Endodermal cell (in vitro differentiated cells): ENCODE results near the gene VWA3B. TPM values are rescaled to one million over a fixed set of nuclear protein-coding genes. Genes with fewer than 3 reads are reported as not detected.

Source experiments
- DNase-seq: peaks from one replicate; pipeline ENCODE4 v3.0.0-alpha.2; 2017
- H3K27ac ChIP-seq: 2 replicates; pipeline ENCODE4 v1.5.1; 2013; ENCODE audit warnings: mild to moderate bottlenecking, low read depth, low read length, moderate library complexity
- H3K27me3 ChIP-seq: 2 replicates; pipeline ENCODE4 v1.6.1; 2013; ENCODE audit warnings: mild to moderate bottlenecking, low read length, moderate library complexity; ENCODE audit not compliant: insufficient read depth, control insufficient read depth, poor library complexity, severe bottlenecking
- H3K36me3 ChIP-seq: 2 replicates; pipeline ENCODE4 v1.7.0; 2013; ENCODE audit warnings: mild to moderate bottlenecking, low read length, moderate library complexity; ENCODE audit not compliant: control insufficient read depth, insufficient read depth
- H3K4me1 ChIP-seq: one replicate; pipeline ENCODE4 v1.7.0; 2013; ENCODE audit warnings: low read length; ENCODE audit not compliant: control insufficient read depth, insufficient read depth
- H3K4me3 ChIP-seq: 2 replicates; pipeline ENCODE4 v1.5.1; 2013; ENCODE audit warnings: mild to moderate bottlenecking, low read length, moderate library complexity
- H3K9ac ChIP-seq: 2 replicates; pipeline ENCODE4 v1.6.1; 2013; ENCODE audit warnings: mild to moderate bottlenecking, low read length, moderate library complexity; ENCODE audit not compliant: poor library complexity, severe bottlenecking; ENCODE audit errors: extremely low read depth
- H3K9me3 ChIP-seq: 2 replicates; pipeline ENCODE4 v1.6.1; 2013; ENCODE audit warnings: mild to moderate bottlenecking, low read length, moderate library complexity; ENCODE audit not compliant: control insufficient read depth
- H3K27ac Mint-ChIP-seq: 2 replicates; pipeline ENCODE4 v1.8.0; 2020; ENCODE audit warnings: mixed read lengths
- H3K27me3 Mint-ChIP-seq: 2 replicates; pipeline ENCODE4 v1.8.0; 2021; ENCODE audit warnings: mild to moderate bottlenecking, mixed read lengths; ENCODE audit not compliant: insufficient read depth
- H3K36me3 Mint-ChIP-seq: 2 replicates; pipeline ENCODE4 v1.8.0; 2020; ENCODE audit warnings: low read depth, mixed read lengths
- H3K4me1 Mint-ChIP-seq: 2 replicates; pipeline ENCODE4 v1.8.0; 2020; ENCODE audit warnings: mixed read lengths
- H3K4me3 Mint-ChIP-seq: 2 replicates; pipeline ENCODE4 v1.8.0; 2020; ENCODE audit warnings: mild to moderate bottlenecking, moderate library complexity, mixed read lengths
- H3K9me3 Mint-ChIP-seq: 2 replicates; pipeline ENCODE4 v1.8.0; 2020; ENCODE audit warnings: mild to moderate bottlenecking, mixed read lengths
- CTCF ChIP-seq: fragments of 200-600 bp; sonication (generic); conservative IDR thresholded peaks from 2 replicates; pipeline ENCODE4 v1.5.0; 2021; ENCODE audit warnings: antibody characterized with exemption, mild to moderate bottlenecking
- WGBS, 2 experiments: methylation state at CpG; one replicate each; pipeline versions ENCODE4 v1.1.5 to v1.1.7; 2013; ENCODE audit warnings: missing lambda C conversion rate in 2 of 2, mixed read lengths in 1 of 2; ENCODE audit not compliant: insufficient coverage in 1 of 2, insufficient read length in 1 of 2; 5-methylcytosine and 5-hydroxymethylcytosine counted together
- total RNA-seq, 2 donors: library from RNA; stranded (reverse); fragmentation: NEBNext Ultra II Directional in 1 of 2; extraction: Animal tissue kit (Norgen Biotek cat#: 25700) in 1 of 2; gene quantifications; 2 replicates in 1 of 2; 3 replicates in 1 of 2; pipeline ENCODE4 v1.2.1, GENCODE V29; 2021

Gene VWA3B
- total RNA-seq, 2 donors from 2014 or later: 0.38 to 0.64 TPM

- no peaks in the 10 kb centered on the region for H3K27me3 ChIP-seq
- no peak overlapping the region for H3K4me3 ChIP-seq
- no peak overlapping the region for H3K9ac ChIP-seq
- DNase-seq: peak; percentile 59
- Mint-ChIP-seq H3K4me1 (no peaks in the 10 kb centered on the region), H3K4me3 (no peak overlapping the region), H3K9me3 (peaks cover 15% of the 10 kb centered on the region), H3K27ac (no peak overlapping the region), H3K27me3 (peaks cover 2% of the 10 kb centered on the region), H3K36me3 (no peaks in the 10 kb centered on the region)
- no peaks in the 10 kb centered on the region for H3K36me3 ChIP-seq
- no peaks in the 10 kb centered on the region for H3K4me1 ChIP-seq
- WGBS, 2 experiments: 91 to 100% methylated on average over 5 to 7 of the region's 7 CpGs
- no peak for TF ChIP-seq CTCF
- no peak overlapping the region for H3K27ac ChIP-seq
- peaks cover 6% of the 10 kb centered on the region for H3K9me3 ChIP-seq
These were observed 14.5 kb upstream of the VWA3B start for GRCh38 chr2:98072442-98072841.

- Histone ChIP-seq H3K9ac (no peak overlapping the region), H3K27ac (no peak overlapping the region), H3K4me1 (no peaks in the 10 kb centered on the region), H3K27me3 (no peaks in the 10 kb centered on the region), H3K36me3 (no peaks in the 10 kb centered on the region), H3K4me3 (no peak overlapping the region), H3K9me3 (peaks cover 10% of the 10 kb centered on the region)
- peaks cover 3% of the 10 kb centered on the region for H3K36me3 Mint-ChIP-seq
- TF ChIP-seq CTCF: no peak
- H3K4me3 Mint-ChIP-seq: no peak overlapping the region
- WGBS, 2 experiments: 87 to 88% methylated on average over 2 of the region's 2 CpGs
- H3K9me3 Mint-ChIP-seq: peaks cover 34% of the 10 kb centered on the region
- DNase-seq: no peak
- no peaks in the 10 kb centered on the region for H3K27me3 Mint-ChIP-seq
- no peaks in the 10 kb centered on the region for H3K4me1 Mint-ChIP-seq
- no peak overlapping the region for H3K27ac Mint-ChIP-seq
These were observed 8.3 kb upstream of the VWA3B start for GRCh38 chr2:98078701-98079100.

GRCh38 chr2:98084151-98084868, 2.7 kb upstream of the VWA3B start:
- no peaks in the 10 kb centered on the region for H3K36me3 Mint-ChIP-seq
- 86 to 89% methylated on average over 3 to 5 of the region's 5 CpGs for WGBS, 2 experiments
- Histone ChIP-seq H3K36me3 (no peaks in the 10 kb centered on the region), H3K27ac (no peak overlapping the region), H3K27me3 (peaks cover 27% of the 10 kb centered on the region), H3K4me3 (no peak overlapping the region), H3K9ac (no peak overlapping the region), H3K9me3 (no peaks in the 10 kb centered on the region), H3K4me1 (no peaks in the 10 kb centered on the region)
- H3K27ac Mint-ChIP-seq: no peak overlapping the region
- H3K27me3 Mint-ChIP-seq: peaks cover 41% of the 10 kb centered on the region
- TF ChIP-seq CTCF: peak; percentile 20
- no peak for DNase-seq
- no peak overlapping the region for H3K4me3 Mint-ChIP-seq
- peaks cover 12% of the 10 kb centered on the region for H3K4me1 Mint-ChIP-seq
- H3K9me3 Mint-ChIP-seq: peaks cover 2% of the 10 kb centered on the region
